SK-N-SH treated with all-trans-retinoic acid at 6 μM for 48 hours (cell line): ENCODE data around the gene ZNF649.

Source experiments
- ATAC-seq: fragments of 200-7000 bp; cut with Tn5 transposase; 3 replicates; pipeline ENCODE4 v1.9.1; 2020; ENCODE audit warnings: mild to moderate bottlenecking, moderate library complexity
- ARNTL ChIP-seq: fragments of 450-650 bp; formaldehyde crosslinking; IDR thresholded peaks from 2 replicates; pipeline ENCODE4 v1.5.0; 2020; ENCODE audit warnings: low read depth, mild to moderate bottlenecking, moderate library complexity, borderline replicate concordance
- BACH2 ChIP-seq: fragments of 250-450 bp; sonication (Bioruptor Pico); IDR thresholded peaks from 2 replicates; pipeline ENCODE4 v1.9.0; 2021; ENCODE audit warnings: mild to moderate bottlenecking, borderline replicate concordance
- CSDC2 ChIP-seq: fragments of 250-450 bp; sonication (Bioruptor Pico); IDR thresholded peaks from 2 replicates; pipeline ENCODE4 v1.5.0; 2020; ENCODE audit warnings: mild to moderate bottlenecking, moderate library complexity
- CSRNP3 ChIP-seq: fragments of 250-450 bp; sonication (Bioruptor Pico); IDR thresholded peaks from 2 replicates; pipeline ENCODE4 v1.5.1; 2021; ENCODE audit warnings: mild to moderate bottlenecking, moderate library complexity
- ISL1 ChIP-seq: fragments of 250-450 bp; sonication (Bioruptor Pico); IDR thresholded peaks from 2 replicates; pipeline ENCODE4 v2.1.2; 2022; ENCODE audit warnings: mild to moderate bottlenecking, moderate library complexity
- OSR1 ChIP-seq: fragments of 250-450 bp; sonication (Bioruptor Pico); IDR thresholded peaks from 2 replicates; pipeline ENCODE4 v1.8.0; 2022; ENCODE audit warnings: moderate library complexity, mild to moderate bottlenecking, inconsistent platforms
- SNAI2 ChIP-seq: fragments of 250-450 bp; sonication (Bioruptor Pico); IDR thresholded peaks from 2 replicates; pipeline ENCODE4 v1.5.0; 2020; ENCODE audit warnings: mild to moderate bottlenecking, moderate library complexity
- TCF4 ChIP-seq: fragments of 250-450 bp; sonication (Bioruptor Pico); IDR thresholded peaks from 2 replicates; pipeline ENCODE4 v1.8.0; 2021; ENCODE audit warnings: mild to moderate bottlenecking, moderate library complexity, borderline replicate concordance
- TOX ChIP-seq: fragments of 250-450 bp; sonication (Bioruptor Pico); IDR thresholded peaks from 2 replicates; pipeline ENCODE4 v1.8.0; 2021; ENCODE audit warnings: mild to moderate bottlenecking, moderate library complexity, borderline replicate concordance
- ZC3H10 ChIP-seq: fragments of 250-450 bp; sonication (Bioruptor Pico); IDR thresholded peaks from 2 replicates; pipeline ENCODE4 v1.5.1; 2021; ENCODE audit warnings: mild to moderate bottlenecking, moderate library complexity
- ZFP30 ChIP-seq: fragments of 450-650 bp; formaldehyde crosslinking; IDR thresholded peaks from 2 replicates; pipeline ENCODE4 v1.5.0; 2022; ENCODE audit warnings: mild to moderate bottlenecking, moderate library complexity
- ZNF565 ChIP-seq: fragments of 450-650 bp; formaldehyde crosslinking; conservative IDR thresholded peaks from 2 replicates; pipeline ENCODE4 v1.5.0; 2020; ENCODE audit warnings: low read depth, mild to moderate bottlenecking, moderate library complexity
- ZNF70 ChIP-seq: fragments of 450-650 bp; formaldehyde crosslinking; IDR thresholded peaks from 2 replicates; pipeline ENCODE4 v1.5.0; 2020; ENCODE audit warnings: mild to moderate bottlenecking, moderate library complexity
- ZNF8 ChIP-seq: fragments of 450-650 bp; formaldehyde crosslinking; IDR thresholded peaks from 2 replicates; pipeline ENCODE4 v1.5.0; 2020; ENCODE audit warnings: mild to moderate bottlenecking, moderate library complexity
- TF ChIP-seq, protein P1 (sequence below): fragments of 250-450 bp; sonication (Bioruptor Pico); IDR thresholded peaks from 2 replicates; pipeline ENCODE4 v1.5.1; 2020; ENCODE audit warnings: low read depth, mild to moderate bottlenecking, moderate library complexity
- TF ChIP-seq, protein P2 (sequence below): fragments of 250-450 bp; sonication (Bioruptor Pico); IDR thresholded peaks from 2 replicates; pipeline ENCODE4 v1.5.0; 2020; ENCODE audit warnings: mild to moderate bottlenecking, moderate library complexity
- TF ChIP-seq, protein P3 (sequence below): fragments of 250-450 bp; sonication (Bioruptor Pico); IDR thresholded peaks from 2 replicates; pipeline ENCODE4 v1.8.0; 2021; ENCODE audit warnings: low read depth, mild to moderate bottlenecking, moderate library complexity, borderline replicate concordance

Gene ZNF649

GRCh38 chr19:51891193-51891747 is 13.5 kb downstream of the ZNF649 start:
- TF ChIP-seq, protein P1, sequence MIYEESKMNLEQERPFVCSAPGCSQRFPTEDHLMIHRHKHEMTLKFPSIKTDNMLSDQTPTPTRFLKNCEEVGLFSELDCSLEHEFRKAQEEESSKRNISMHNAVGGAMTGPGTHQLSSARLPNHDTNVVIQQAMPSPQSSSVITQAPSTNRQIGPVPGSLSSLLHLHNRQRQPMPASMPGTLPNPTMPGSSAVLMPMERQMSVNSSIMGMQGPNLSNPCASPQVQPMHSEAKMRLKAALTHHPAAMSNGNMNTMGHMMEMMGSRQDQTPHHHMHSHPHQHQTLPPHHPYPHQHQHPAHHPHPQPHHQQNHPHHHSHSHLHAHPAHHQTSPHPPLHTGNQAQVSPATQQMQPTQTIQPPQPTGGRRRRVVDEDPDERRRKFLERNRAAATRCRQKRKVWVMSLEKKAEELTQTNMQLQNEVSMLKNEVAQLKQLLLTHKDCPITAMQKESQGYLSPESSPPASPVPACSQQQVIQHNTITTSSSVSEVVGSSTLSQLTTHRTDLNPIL (CRISPR knock-in tag): no peak
- TF ChIP-seq ARNTL (no peak), BACH2 (no peak), CSDC2 (CRISPR knock-in tag) (no peak), OSR1 (CRISPR knock-in tag) (no peak), TCF4 (CRISPR knock-in tag) (no peak)
- TF ChIP-seq, protein P2, sequence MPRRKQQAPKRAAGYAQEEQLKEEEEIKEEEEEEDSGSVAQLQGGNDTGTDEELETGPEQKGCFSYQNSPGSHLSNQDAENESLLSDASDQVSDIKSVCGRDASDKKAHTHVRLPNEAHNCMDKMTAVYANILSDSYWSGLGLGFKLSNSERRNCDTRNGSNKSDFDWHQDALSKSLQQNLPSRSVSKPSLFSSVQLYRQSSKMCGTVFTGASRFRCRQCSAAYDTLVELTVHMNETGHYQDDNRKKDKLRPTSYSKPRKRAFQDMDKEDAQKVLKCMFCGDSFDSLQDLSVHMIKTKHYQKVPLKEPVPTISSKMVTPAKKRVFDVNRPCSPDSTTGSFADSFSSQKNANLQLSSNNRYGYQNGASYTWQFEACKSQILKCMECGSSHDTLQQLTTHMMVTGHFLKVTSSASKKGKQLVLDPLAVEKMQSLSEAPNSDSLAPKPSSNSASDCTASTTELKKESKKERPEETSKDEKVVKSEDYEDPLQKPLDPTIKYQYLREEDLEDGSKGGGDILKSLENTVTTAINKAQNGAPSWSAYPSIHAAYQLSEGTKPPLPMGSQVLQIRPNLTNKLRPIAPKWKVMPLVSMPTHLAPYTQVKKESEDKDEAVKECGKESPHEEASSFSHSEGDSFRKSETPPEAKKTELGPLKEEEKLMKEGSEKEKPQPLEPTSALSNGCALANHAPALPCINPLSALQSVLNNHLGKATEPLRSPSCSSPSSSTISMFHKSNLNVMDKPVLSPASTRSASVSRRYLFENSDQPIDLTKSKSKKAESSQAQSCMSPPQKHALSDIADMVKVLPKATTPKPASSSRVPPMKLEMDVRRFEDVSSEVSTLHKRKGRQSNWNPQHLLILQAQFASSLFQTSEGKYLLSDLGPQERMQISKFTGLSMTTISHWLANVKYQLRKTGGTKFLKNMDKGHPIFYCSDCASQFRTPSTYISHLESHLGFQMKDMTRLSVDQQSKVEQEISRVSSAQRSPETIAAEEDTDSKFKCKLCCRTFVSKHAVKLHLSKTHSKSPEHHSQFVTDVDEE: no peak
- no peak for ATAC-seq

DNA sequence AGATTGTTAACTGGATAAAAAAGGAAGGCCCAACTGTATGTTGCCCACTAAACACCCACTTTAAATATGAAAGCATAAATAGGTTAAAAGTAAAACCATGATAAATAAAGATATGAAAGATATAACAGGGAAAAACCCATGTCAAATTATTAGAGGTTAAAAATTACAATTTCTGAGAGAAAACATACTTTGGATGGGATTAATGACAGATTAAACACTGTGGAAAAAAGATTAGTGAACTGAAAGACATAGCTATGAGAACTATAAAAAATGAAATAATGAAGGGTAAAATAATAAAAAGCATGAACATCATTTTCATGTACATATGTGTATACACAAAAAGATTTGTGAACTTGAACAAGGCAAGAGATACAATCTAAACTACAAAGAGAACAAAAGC is 14.9 kb downstream of the ZNF649 start:
- TF ChIP-seq ZFP30 (CRISPR knock-in tag) (peak; percentile 86), ISL1 (CRISPR knock-in tag) (no peak)
- ATAC-seq: no peak

GRCh38 chr19:51887522-51888498 is 17.0 kb downstream of the ZNF649 start, which contains the start of gene ZNF577:
Gene ZNF577 (minus strand): TSS chr19:51887951. CDS start chr19:51880382, 7,569 bp downstream.
- peak; percentile 94 for ATAC-seq
- TF ChIP-seq TOX (CRISPR knock-in tag): no peak
- TF ChIP-seq, all 23 proteins: peak for 0

GRCh38 chr19:51884713-51885112 is 20.1 kb downstream of the ZNF649 start:
- TF ChIP-seq ZNF8 (CRISPR knock-in tag) (no peak), ZC3H10 (CRISPR knock-in tag) (no peak), ARNTL (no peak), ZNF70 (CRISPR knock-in tag) (no peak), CSRNP3 (CRISPR knock-in tag) (no peak), ZNF565 (CRISPR knock-in tag) (no peak), SNAI2 (CRISPR knock-in tag) (no peak), OSR1 (CRISPR knock-in tag) (no peak), TCF4 (CRISPR knock-in tag) (no peak)
- TF ChIP-seq, protein P1 (CRISPR knock-in tag): no peak
- TF ChIP-seq, protein P3, sequence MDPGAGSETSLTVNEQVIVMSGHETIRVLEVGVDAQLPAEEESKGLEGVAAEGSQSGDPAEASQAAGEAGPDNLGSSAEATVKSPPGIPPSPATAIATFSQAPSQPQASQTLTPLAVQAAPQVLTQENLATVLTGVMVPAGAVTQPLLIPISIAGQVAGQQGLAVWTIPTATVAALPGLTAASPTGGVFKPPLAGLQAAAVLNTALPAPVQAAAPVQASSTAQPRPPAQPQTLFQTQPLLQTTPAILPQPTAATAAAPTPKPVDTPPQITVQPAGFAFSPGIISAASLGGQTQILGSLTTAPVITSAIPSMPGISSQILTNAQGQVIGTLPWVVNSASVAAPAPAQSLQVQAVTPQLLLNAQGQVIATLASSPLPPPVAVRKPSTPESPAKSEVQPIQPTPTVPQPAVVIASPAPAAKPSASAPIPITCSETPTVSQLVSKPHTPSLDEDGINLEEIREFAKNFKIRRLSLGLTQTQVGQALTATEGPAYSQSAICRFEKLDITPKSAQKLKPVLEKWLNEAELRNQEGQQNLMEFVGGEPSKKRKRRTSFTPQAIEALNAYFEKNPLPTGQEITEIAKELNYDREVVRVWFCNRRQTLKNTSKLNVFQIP: no peak
- TF ChIP-seq, all 23 proteins: peak for 0
- no peak for ATAC-seq
